Colonic mucosa (tissue), 4 donors: ENCODE results near the gene TNN. TPM values are rescaled to one million over a fixed set of nuclear protein-coding genes. Genes with fewer than 3 reads are reported as not detected.
"Not testable (repeated sequence)": the region's sequence is repeated elsewhere in the genome, so short reads cannot be mapped to it uniquely, and the experiment has no call there.

Experiments used
- DNase-seq: peaks from one replicate; pipeline ENCODE4 v3.0.0-alpha.2; 2020
- H3K27ac ChIP-seq: fragments of 200-600 bp; one replicate; pipeline ENCODE4 v1.8.0; 2021
- H3K27me3 ChIP-seq: fragments of 200-600 bp; one replicate; pipeline ENCODE4 v1.8.0; 2021
- H3K36me3 ChIP-seq: fragments of 200-600 bp; one replicate; pipeline ENCODE4 v1.8.0; 2021
- H3K4me1 ChIP-seq: fragments of 200-600 bp; one replicate; pipeline ENCODE4 v1.8.0; 2021; ENCODE audit warnings: mild to moderate bottlenecking
- H3K4me3 ChIP-seq: fragments of 200-600 bp; one replicate; pipeline ENCODE4 v1.8.0; 2021
- H3K9ac ChIP-seq, 2 donors: one replicate each; pipeline ENCODE4 v1.7.0; 2013; ENCODE audit warnings: control low read depth in 2 of 2, low read depth in 2 of 2, low read length in 2 of 2
- H3K9me3 ChIP-seq: fragments of 200-600 bp; one replicate; pipeline ENCODE4 v1.8.0; 2021
- intact Hi-C: fragments of 100-400 bp; cut with DNase I; formaldehyde crosslinking; loops from one replicate; pipeline ENCODE4 v1.14.1; 2022
- total RNA-seq, 2 donors: library from RNA; stranded (reverse); fragmentation: NEBNext Ultra II Directional in 1 of 2; extraction: Animal tissue kit (Norgen Biotek cat#: 25700) in 1 of 2; gene quantifications; one replicate each; pipeline ENCODE4 v1.2.1, GENCODE V29; 2021
- TF ChIP-seq, protein P1 (sequence below): fragments of 200-600 bp; IDR thresholded peaks from one replicate; pipeline ENCODE4 v1.8.0; 2022; ENCODE audit warnings: antibody characterized with exemption, mild to moderate bottlenecking
- donor health status: healthy.
- donor health status: DM: no; HTN: no; CAD: no.
- donor health status: DM: no; HTN: no; CAD: no.

Gene TNN
- total RNA-seq, 2 donors from 2014 or later = 0.07 to 0.13 TPM

GRCh38 chr1:175040324-175040879, 27.2 kb upstream of the TNN start:
- TF ChIP-seq, protein P1, sequence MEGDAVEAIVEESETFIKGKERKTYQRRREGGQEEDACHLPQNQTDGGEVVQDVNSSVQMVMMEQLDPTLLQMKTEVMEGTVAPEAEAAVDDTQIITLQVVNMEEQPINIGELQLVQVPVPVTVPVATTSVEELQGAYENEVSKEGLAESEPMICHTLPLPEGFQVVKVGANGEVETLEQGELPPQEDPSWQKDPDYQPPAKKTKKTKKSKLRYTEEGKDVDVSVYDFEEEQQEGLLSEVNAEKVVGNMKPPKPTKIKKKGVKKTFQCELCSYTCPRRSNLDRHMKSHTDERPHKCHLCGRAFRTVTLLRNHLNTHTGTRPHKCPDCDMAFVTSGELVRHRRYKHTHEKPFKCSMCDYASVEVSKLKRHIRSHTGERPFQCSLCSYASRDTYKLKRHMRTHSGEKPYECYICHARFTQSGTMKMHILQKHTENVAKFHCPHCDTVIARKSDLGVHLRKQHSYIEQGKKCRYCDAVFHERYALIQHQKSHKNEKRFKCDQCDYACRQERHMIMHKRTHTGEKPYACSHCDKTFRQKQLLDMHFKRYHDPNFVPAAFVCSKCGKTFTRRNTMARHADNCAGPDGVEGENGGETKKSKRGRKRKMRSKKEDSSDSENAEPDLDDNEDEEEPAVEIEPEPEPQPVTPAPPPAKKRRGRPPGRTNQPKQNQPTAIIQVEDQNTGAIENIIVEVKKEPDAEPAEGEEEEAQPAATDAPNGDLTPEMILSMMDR = no peak
- DNase-seq = no peak
- Histone ChIP-seq H3K9me3 (no peaks in the 10 kb centered on the region), H3K4me3 (no peak overlapping the region), H3K9ac (no peak overlapping the region), H3K27ac (no peak overlapping the region), H3K27me3 (no peaks in the 10 kb centered on the region), H3K4me1 (no peaks in the 10 kb centered on the region), H3K36me3 (no peaks in the 10 kb centered on the region)
- intact Hi-C loops = no loop called here

DNA sequence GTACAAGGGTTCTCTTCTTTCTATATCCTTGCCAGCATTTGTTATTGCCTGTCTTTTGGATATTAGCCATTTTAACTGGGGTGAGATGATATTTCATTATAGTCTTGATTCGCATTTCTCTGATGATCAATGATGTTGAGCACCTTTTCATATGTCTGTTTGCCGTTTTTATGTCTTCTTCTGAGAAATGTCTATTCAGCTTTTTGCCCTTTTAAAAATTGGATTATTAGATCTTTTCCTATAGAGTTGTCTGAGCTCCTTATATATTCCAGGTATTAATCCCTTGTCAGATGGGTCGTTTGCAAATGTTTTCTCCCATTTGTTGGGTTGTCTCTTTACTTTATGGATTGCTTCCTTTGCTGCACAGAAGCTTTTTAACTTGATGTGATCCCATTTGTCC, 25.0 kb upstream of the TNN start:
- no peak for DNase-seq
- intact Hi-C loops = no loop called here

GRCh38 chr1:175043824-175044223, 23.8 kb upstream of the TNN start:
- TF ChIP-seq, protein P1 = no peak
- no peak for DNase-seq
- Histone ChIP-seq H3K27me3 (no peaks in the 10 kb centered on the region), H3K4me3 (no peak overlapping the region), H3K4me1 (no peaks in the 10 kb centered on the region), H3K9ac (no peak overlapping the region), H3K27ac (no peak overlapping the region), H3K36me3 (no peaks in the 10 kb centered on the region), H3K9me3 (no peaks in the 10 kb centered on the region)
- intact Hi-C loops = no loop called here

More for the DNA sequence above, 25.0 kb upstream of the TNN start:
- Histone ChIP-seq H3K4me1 (no peaks in the 10 kb centered on the region), H3K27ac (no peak overlapping the region), H3K27me3 (no peaks in the 10 kb centered on the region), H3K4me3 (no peak overlapping the region), H3K9me3 (no peaks in the 10 kb centered on the region), H3K9ac (no peak overlapping the region), H3K36me3 (no peaks in the 10 kb centered on the region)
- TF ChIP-seq, protein P1 = no peak

- H3K4me3 ChIP-seq, H3K9me3 ChIP-seq, DNase-seq, intact Hi-C loops, H3K9ac ChIP-seq, H3K27me3 ChIP-seq, H3K36me3 ChIP-seq, H3K4me1 ChIP-seq, H3K27ac ChIP-seq: not testable (repeated sequence)
These were observed 23.0 kb upstream of the TNN start for GRCh38 chr1:175044591-175044990.

GRCh38 chr1:175045097-175045496, 22.5 kb upstream of the TNN start:
- Histone ChIP-seq H3K4me1 (no peaks in the 10 kb centered on the region), H3K9me3 (no peaks in the 10 kb centered on the region), H3K9ac (no peak overlapping the region), H3K4me3 (no peak overlapping the region), H3K27ac (no peak overlapping the region), H3K27me3 (no peaks in the 10 kb centered on the region), H3K36me3 (no peaks in the 10 kb centered on the region)
- no peak for DNase-seq
- intact Hi-C loops = no loop called here
- TF ChIP-seq, protein P1 = no peak

DNA sequence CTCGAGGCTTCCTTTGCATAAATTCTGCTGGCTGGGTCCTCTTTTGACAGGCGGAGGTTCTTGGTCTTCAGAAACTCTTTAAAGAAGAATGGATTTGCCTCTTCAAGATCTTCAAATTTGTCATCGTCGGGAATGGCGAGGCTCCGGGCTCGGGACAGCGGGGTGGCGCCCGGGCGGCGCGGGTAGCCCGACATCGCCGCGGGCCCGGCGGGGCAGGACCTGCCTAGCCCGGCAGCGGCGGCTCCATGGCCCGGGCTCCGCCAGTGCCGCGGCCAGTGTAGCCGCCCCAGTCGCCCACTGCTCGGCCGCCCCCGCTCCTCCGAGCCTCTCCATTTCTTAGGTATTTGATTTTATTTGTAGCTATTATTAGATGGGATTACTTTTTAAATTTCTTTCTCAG, 22.1 kb upstream of the TNN start:
- Histone ChIP-seq H3K9ac (no peak overlapping the region), H3K27me3 (no peaks in the 10 kb centered on the region), H3K4me3 (no peak overlapping the region), H3K9me3 (no peaks in the 10 kb centered on the region), H3K4me1 (no peaks in the 10 kb centered on the region), H3K36me3 (no peaks in the 10 kb centered on the region), H3K27ac (no peak overlapping the region)
- TF ChIP-seq, protein P1 = no peak
- DNase-seq = no peak
- intact Hi-C loops = no loop called here
